Measurements from ENCODE around the gene MYNN.

Gene MYNN

DNA sequence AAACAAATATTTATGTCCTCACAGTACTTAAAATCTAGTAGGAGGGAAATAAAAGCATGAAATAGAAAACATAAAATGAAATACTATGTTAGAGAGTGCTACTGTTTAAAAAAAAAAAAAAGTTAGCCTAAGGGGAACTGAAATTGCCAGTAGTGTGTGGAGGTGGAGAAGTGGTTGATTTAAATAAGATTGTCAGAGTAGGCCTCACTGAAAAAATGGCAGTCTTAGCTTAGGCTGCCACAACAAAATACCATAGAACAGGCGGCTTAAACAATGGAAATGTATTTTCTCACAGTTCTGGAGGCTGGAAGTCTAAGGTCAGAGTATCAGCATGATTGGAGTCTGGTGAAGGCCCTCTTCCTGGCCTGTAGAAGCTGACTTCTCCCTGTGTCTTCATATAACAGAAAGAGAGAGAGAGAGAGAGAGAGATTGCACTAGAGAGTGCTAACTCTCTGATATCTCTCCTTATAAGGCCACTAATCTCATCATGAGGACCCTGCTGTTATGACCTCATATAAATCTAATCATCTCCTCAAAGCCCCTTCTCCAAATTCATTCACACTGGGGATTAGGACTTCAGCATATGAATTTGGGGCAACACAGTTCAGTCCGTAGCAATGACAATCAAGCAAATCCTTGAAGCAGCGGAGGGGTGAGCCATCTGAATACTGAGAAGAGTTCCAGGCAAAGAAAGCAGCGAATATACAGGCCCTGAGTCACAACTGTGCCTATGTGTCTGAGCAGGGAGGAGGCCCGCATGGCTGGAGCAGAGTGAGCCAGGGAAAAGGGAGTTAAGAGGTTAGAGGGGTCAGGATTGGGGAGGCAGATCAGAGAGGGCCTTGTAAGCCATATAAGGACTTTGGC, 63.1 kb downstream of the MYNN start:
- no peak for DNase-seq

DNA sequence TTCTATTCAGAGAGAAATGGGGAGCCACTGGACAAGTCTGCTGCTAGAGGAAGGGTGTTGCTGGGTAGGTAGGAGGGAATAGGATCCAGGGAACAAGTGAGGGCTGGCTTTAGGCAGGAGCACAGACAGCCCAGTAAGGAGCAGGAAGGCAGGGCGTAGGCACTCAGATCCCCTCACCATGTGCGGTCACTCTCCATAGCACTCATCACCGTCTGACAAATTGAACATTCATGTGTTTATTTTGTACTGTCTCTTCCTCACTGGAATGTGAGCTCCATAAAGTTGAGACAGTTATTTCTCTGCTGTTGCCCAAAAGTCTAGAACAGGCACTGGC, 63.7 kb downstream of the MYNN start:
- DNase-seq: no peak

DNA sequence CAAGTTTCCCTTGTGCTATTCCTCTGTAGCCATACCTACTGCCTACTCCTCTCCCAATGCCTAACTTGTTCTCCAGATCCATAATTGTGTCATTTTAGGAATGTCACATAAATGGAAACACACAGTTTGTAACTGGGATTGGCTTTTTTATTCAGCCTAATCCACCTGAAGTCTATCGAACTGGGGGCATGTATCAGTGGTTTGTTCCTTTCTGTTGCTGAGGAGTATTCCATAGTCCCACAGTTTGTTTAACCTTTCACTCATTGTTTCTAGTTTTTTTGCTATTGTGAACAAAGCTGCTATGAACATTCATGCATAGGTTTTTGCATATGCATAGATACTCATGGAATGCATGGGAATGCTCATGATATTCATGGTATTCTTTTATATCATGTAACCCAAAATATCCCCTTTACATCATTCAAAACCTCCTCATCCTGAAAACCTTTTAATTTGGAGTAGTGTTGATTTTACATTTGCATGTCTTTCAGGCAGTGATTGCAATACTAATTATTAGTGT, 65.4 kb downstream of the MYNN start:
- DNase-seq: no peak

Measured in CD4-positive, alpha-beta T cell treated with Interleukin-17A for 4 hours (primary cell).